NCI-H1048 (cell line): Measurements from ENCODE around the gene LKAAEAR1.
"Not testable (repeated sequence)": the region's sequence is repeated elsewhere in the genome, so short reads cannot be mapped to it uniquely, and the experiment has no call there.

Experiments
- DNase-seq: peaks from one replicate; lab custom pipeline; 2025; lab: John Stamatoyannopoulos, UW

LKAAEAR1 gene, protein sequence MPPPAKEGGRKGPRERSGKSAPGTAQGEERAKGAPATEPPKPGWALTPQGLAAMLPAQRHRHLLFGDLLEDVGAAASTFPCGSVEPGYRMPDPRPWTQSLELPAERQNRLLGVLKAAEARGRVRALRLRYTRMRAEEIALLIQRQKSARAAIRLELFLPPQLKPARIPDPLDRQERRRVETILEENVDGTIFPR

DNA sequence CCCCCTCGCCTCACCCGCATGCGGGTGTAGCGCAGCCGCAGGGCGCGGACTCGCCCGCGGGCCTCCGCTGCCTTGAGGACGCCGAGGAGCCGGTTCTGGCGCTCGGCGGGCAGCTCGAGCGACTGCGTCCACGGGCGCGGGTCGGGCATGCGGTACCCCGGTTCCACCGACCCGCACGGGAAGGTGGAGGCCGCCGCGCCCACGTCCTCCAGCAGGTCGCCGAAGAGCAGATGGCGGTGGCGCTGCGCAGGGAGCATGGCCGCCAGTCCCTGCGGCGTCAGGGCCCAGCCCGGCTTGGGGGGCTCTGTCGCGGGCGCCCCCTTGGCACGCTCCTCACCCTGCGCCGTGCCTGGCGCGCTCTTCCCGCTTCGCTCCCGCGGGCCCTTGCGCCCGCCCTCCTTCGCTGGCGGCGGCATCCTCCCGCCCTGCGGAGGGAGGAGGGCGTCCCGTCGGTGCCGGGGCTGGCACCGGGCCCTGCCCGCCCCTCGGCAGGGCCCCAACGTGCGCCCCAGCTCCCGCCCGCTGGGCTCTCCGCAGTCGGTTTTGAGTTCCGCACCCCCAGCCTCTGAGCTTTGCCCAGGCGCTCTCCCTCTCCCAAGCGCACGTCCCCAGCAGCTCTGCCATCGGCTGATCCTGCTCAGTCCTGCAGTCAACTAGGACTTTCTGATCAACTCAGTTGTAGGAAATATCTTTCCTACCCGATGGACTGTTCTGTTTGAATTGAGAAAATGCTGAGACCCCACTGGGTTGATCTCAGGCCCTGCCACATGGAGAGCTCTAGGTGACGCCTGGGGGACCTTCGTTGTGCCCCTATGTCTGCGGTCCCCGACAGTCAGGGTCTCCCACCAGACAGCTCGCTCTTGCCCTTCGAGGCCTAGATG, at the start of gene LKAAEAR1:
TSS of gene LKAAEAR1 (minus strand) at position 595 of the 881 bp plus-strand sequence. CDS start at position 416, 179 bp downstream.
- no peak for DNase-seq

DNA sequence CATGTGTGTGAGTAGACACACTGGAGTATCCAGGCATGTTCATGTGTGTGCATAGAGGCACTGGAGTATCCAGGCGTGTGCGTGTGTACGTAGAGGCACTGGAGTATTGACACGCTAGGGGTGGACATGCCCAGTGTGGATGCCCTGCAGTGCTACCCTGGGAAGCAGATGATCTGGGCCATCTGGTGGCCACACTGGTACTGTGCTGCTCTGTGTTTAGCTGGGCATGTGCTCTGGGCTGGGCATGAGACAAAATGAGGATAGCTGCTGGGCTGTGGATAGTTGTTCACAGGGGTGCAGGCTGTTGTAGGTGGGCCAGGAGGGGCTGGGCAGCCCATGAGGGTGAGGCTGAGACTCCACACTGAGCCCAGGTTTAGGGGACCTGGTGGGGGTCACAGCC, 47.2 kb upstream of the LKAAEAR1 start:
- DNase-seq = no peak

DNA sequence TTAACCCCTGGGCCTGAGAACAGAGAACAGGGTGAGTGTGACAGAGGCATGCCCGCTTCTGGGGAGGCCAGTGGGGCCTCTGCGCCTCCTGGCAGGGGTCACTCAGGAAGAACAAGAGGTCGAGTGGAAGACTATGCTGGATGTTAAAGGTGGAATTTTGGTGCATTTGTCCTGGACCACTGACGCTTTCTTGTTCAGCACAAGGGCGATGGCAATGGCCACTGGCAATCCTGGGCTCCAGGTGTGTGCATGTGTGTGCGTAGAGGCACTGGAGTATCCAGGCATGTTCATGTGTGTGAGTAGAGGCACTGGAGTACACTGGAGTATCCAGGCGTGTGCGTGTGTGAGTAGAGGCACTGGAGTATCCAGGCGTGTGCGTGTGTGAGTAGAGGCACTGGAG, 46.7 kb upstream of the LKAAEAR1 start:
- DNase-seq = no peak

- no peak for DNase-seq
Measured at GRCh38 chr20:64130271-64130670, 46.1 kb upstream of the LKAAEAR1 start.

- DNase-seq = no peak
Measured at GRCh38 chr20:64129146-64129782, 45.1 kb upstream of the LKAAEAR1 start.

GRCh38 chr20:64123517-64123916, 39.3 kb upstream of the LKAAEAR1 start:
- not testable (repeated sequence) for DNase-seq

DNA sequence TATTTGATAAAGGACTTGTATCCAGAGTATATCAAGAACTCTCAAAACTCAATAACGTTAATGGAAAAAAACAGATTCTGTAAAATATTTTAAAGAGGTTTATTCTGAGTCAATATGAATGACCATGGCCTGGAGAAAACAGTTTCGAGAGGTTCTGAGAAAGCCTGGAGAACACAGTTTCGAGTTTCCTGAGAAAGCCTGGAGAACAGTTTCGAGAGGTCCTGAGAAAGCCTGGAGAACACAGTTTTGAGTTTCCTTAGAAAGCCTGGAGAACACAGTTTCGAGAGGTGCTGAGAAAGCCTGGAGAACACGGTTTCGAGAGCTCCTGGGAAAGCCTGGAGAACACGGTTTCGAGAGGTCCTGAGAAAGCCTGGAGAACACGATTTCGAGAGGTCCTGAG, 38.7 kb upstream of the LKAAEAR1 start:
- not testable (repeated sequence) for DNase-seq

- DNase-seq = no peak
Measured at GRCh38 chr20:64121586-64121985, 37.4 kb upstream of the LKAAEAR1 start.

DNA sequence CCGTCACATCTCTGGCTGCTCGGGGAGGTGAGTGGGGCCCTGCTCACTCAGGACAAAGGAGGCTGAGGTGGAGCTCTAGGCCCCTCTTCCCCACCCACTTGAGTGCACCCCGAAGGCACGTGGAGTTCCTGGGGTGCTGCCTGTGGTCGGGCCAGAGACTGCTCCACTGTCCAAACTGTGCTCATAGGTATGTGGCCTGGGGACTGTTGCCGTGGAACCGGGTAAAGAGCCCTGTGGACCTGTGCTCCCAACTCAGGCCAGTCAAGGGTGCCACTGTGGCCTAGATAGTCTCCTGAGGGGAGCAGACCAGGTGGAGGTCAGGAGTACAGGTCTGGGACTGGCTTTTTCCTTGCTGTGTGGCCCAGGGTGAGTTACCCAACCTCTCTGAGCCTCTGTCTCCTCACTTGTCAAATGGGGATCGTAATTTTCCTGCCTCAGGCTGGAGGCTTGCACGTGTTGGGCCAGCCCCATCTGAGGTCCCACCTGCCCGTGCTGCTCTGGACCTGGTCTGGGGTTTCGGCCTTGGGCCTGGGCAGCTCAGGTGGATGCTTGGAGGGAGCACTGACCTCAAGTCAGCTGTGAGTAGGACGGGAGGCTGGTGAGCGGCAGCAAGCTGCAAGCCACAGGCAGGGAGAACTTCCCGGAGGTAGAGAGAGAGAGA, 35.6 kb upstream of the LKAAEAR1 start:
- no peak for DNase-seq

DNA sequence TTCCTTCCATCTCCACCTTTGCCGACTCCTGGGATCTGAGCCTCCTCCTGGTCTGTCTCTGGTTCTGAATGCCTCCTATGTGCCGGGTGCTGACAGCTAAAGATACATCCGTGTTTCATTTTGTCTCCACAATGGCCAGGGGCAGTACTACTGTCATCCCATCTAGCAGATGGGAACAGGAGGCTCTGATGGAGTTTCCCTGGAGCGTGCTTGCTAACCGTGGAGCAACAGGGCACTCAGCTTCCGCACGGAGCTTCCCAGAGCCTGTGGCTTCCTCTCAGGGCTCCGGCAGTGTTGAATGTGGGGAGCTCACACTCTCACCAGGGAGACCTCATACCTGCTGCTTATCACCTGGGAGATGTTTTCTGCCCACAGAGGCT, 35.1 kb upstream of the LKAAEAR1 start:
- no peak for DNase-seq

DNA sequence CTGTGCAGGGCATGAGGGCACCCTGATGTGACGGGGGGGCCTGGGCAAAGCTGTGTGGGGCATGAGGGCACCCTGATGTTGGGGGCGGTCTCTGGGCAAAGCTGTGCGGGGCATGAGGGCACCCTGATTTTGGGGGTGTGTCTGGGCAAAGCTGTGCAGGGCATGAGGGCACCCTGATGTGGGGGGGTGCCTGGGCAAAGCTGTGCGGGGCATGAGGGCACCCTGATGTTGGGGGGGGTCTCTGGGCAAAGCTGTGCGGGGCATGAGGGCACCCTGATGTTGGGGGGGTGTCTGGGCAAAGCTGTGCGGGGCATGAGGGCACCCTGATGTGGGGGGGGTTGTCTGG, 33.2 kb upstream of the LKAAEAR1 start:
- DNase-seq = not testable (repeated sequence)

DNA sequence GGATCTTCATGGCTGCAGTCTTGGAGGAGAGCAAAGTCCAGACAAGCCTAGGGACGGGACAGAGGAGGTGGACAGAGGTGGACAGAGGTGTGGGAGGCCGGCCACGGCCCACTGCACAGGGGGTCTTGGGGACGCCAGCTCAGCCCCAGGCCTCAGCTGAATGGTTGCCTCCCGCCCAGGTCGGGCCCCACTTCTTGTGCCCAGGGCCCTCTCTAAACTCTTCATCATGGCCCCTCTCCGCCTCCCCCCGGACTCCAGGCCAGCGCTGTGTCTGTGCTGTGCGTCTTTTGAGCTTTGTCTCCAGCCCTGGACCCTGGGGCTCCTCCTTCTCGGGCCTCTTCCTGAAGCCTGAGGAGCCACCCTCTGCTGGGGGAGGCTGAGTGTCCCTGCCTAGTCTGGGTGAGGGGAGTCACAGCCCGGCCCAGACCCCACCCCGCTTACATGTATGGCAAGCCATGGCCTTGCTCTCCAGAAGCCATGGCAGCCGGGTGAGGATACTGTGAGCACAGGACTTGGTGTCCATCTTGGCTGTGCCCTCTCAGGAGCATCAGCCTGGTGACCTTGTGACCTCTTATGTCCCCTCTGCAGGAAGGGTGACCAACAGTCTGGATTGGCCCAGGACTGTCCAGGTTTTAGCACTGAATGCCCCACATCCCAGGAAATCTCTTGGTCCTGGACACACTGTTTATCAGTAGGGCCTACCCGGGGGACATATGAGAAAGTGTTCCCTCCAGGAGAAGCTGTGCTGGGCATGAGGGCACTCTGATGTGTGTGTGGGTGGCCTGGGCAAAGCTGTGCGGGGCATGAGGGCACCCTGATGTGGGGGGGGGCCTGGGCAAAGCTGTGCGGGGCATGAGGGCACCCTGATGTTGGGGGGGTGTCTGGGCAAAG, 32.6 kb upstream of the LKAAEAR1 start:
- DNase-seq = no peak

DNA sequence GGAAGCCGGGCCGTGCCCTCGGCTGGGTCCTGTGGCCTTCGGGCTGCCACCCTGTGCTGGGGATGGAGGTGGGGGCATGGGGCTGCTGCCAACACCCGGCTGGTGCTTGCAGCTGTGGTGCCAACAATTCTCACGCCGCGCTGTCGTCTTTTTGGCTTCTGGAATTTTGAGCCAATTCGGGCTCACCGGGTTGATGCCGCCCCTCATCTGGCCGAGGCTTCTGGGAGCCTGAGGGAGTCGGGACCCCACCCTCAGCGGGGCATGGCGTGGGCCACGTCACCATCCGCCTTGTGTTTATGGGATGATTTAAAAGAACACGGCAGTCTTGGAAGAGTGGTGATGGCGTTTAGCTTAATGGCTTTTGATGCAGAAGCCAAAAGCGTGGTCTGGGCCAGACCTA, 31.8 kb upstream of the LKAAEAR1 start:
- no peak for DNase-seq

DNA sequence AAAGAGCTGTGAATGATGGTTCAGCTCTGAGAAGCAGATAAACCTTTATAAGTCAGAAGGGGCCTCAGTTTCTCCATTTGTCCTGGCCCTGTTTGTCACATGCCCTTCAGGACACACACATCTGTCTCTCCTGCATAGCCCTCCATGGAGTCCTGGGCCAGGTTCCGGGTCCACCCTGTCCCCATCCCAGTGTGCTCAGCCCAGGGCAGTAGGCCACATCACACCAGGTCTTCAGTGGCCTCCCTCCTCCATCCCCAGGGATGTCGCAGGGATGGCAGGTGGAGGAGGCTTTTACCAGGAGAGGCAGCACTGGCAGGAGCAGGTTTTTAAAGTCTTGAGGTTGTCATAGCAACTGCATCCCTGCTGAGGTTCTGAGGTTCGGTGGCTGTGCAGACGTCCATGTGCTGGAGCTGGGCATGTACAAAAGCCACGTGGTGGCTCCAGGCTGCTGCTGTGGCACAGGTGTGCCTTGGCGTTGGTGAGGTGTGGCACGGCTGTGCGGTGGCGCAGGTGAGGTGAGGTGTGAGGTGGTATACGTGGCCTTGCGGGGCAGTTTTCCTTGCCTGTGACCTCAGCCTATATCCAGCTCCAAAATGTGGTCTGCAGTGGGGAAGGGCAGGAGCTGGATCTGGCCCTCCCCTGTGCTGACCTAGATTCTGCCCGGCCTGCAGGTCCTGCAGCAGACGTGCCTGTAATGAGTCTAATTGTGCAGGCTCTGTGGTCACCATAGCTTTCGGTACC, 31.1 kb upstream of the LKAAEAR1 start:
- no peak for DNase-seq

DNA sequence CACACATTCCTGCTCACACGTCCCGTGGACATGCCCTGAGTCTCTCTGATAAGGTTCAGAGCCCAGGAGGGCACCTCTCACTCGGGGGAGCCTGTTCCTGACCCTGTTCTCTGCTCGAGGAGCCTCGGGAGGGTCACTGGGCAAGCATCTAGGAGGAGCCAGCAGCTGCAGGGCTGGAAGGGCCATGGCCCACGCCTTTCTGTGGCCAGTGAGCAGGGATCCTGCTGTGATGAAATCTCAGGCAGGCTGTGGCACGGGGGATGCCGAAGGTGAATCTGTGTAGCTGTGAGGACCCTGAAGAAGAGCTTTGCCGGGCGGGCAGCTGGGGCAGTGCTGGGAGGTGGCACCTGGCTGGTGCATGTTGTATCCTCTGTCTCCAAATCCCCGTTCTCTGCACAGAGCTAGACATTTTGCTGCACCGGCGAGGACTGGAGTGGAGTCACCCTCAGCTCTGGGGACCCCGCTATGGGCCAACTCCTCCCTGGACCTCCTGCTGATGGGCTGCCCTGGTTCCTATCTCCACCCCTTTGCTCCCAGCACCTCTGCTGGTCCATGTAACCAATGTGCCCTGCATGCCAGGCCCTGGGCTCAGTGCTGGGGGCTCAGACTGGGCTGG, 30.3 kb upstream of the LKAAEAR1 start:
- DNase-seq = no peak

DNA sequence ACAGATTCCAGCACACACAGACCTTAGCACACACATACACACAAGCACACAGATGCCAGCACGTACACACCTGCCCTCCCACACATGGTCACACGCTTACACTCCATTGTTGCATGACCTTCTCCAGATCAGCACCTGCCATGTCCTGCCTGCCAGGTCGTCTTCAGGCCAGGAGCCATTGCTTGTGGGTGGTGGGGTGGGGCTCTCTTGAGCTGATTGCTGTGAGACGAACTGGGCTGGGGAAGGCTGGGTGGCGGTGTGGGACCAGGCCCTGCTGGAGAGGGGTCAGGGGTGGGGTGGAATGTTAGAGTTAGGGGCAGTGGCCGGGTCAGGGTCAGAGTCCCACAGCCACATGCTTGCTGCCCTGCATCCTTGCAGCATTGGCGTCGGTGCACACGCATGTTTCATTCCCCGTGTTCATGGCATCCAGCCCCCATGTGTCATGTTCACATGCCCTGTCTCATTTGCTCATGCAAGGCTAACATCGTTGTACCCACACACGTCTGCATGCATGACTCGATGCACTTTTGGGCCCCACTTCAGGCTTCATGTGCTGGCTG, 29.7 kb upstream of the LKAAEAR1 start:
- no peak for DNase-seq

GRCh38 chr20:64113444-64113775, 29.2 kb upstream of the LKAAEAR1 start:
- DNase-seq = no peak

GRCh38 chr20:64112691-64113443, 28.7 kb upstream of the LKAAEAR1 start:
- DNase-seq = no peak

GRCh38 chr20:64111841-64112641, 27.8 kb upstream of the LKAAEAR1 start:
- no peak for DNase-seq
